Superior temporal gyrus (tissue), 1 donor: ENCODE measurements around the gene PCDHGA4.
A peak's percentile ranks its signal among the peaks of the same experiment; 100 is the strongest.
"Not testable (repeated sequence)": the region's sequence is repeated elsewhere in the genome, so short reads cannot be mapped to it uniquely, and the experiment has no call there.

Experiments used
- DNase-seq: peaks from one replicate; pipeline ENCODE4 v3.0.0-alpha.2; 2016; ENCODE audit errors: extremely low spot score

Gene PCDHGA4

GRCh38 chr5:141354900-141355469, at the start of gene PCDHGA4:
TSS of gene PCDHGA4 (plus strand) at chr5:141355021. CDS start at chr5:141355108, 87 bp downstream.
- no peak for DNase-seq

- DNase-seq = no peak
Observed at GRCh38 chr5:141306630-141307029, 48.2 kb upstream of the PCDHGA4 start.

- no peak for DNase-seq
Observed at GRCh38 chr5:141313711-141314110, 41.1 kb upstream of the PCDHGA4 start.

- DNase-seq = not testable (repeated sequence)
Observed at GRCh38 chr5:141316963-141317362, 37.9 kb upstream of the PCDHGA4 start.

- no peak for DNase-seq
Observed at GRCh38 chr5:141319202-141319601, 35.6 kb upstream of the PCDHGA4 start.

- DNase-seq = no peak
Observed at GRCh38 chr5:141319699-141320098, 35.1 kb upstream of the PCDHGA4 start.

- peak; percentile 95 for DNase-seq
Observed at GRCh38 chr5:141320225-141321169, 34.3 kb upstream of the PCDHGA4 start, which contains the start of gene TAF7. TSS of gene TAF7 (minus strand) at chr5:141320784. CDS start at chr5:141320044, 740 bp downstream.

- DNase-seq = no peak
Observed at GRCh38 chr5:141322261-141322660, 32.6 kb upstream of the PCDHGA4 start.

GRCh38 chr5:141326088-141326854, 28.6 kb upstream of the PCDHGA4 start:
- DNase-seq = peak; percentile 85

GRCh38 chr5:141328231-141328630, 26.6 kb upstream of the PCDHGA4 start:
- no peak for DNase-seq

GRCh38 chr5:141330299-141331080, 24.3 kb upstream of the PCDHGA4 start, which contains the start of gene PCDHGA1:
TSS of gene PCDHGA1 (plus strand) at chr5:141330514.
- DNase-seq = no peak

- not testable (repeated sequence) for DNase-seq
Observed at GRCh38 chr5:141332571-141332970, 22.2 kb upstream of the PCDHGA4 start.

- DNase-seq = no peak
Observed at GRCh38 chr5:141338538-141339306, 16.1 kb upstream of the PCDHGA4 start, which contains the start of gene PCDHGA2. TSS of gene PCDHGA2 (plus strand) at chr5:141338760.

- DNase-seq = not testable (repeated sequence)
Observed at GRCh38 chr5:141340781-141341354, 14.0 kb upstream of the PCDHGA4 start.

GRCh38 chr5:141342773-141343172, 12.0 kb upstream of the PCDHGA4 start:
- no peak for DNase-seq

GRCh38 chr5:141343242-141343952, 11.4 kb upstream of the PCDHGA4 start, which contains the start of gene PCDHGA3:
TSS of gene PCDHGA3 (plus strand) at chr5:141343829. CDS start at chr5:141344034, 205 bp downstream.
- no peak for DNase-seq

- no peak for DNase-seq
Observed at GRCh38 chr5:141343953-141344463, 10.8 kb upstream of the PCDHGA4 start.

- DNase-seq = no peak
Observed at GRCh38 chr5:141345327-141345726, 9.5 kb upstream of the PCDHGA4 start.

GRCh38 chr5:141346017-141346416, 8.8 kb upstream of the PCDHGA4 start:
- not testable (repeated sequence) for DNase-seq
